Body of pancreas (tissue), 4 donors: Measurements from ENCODE around the gene TBC1D22B. TPM values are rescaled to one million over a fixed set of nuclear protein-coding genes. Genes with fewer than 3 reads are reported as not detected.
A peak's percentile ranks its signal among the peaks of the same experiment; 100 is the strongest.

Experiments
- ATAC-seq: fragments of 150-250 bp; one replicate; pipeline ENCODE4 v1.9.1; 2016
- DNase-seq, 4 donors: peaks; one replicate each; pipeline ENCODE4 v3.0.0-alpha.2; 2019
- H3K27ac ChIP-seq, 4 donors: fragments of 200-600 bp; sonication (generic); 1 replicate in 3 of 4; 2 replicates in 1 of 4; pipeline versions ENCODE4 v1.5.1 to v1.6.1; 2016 to 2019; ENCODE audit warnings: mild to moderate bottlenecking in 1 of 4, mixed read lengths in 1 of 4, moderate library complexity in 1 of 4
- H3K27me3 ChIP-seq, 2 donors: fragments of 200-600 bp; sonication (generic); one replicate each; pipeline ENCODE4 v1.6.0; 2016; ENCODE audit warnings: mild to moderate bottlenecking in 1 of 2
- H3K36me3 ChIP-seq, 2 donors: fragments of 200-600 bp; sonication (generic); replicated peaks in 1 of 2; 2 replicates each; pipeline ENCODE4 v1.5.1; 2016; ENCODE audit warnings: low read depth in 2 of 2; ENCODE audit not compliant: insufficient read depth in 1 of 2
- H3K4me1 ChIP-seq: fragments of 200-600 bp; sonication (generic); one replicate; pipeline ENCODE4 v1.6.0; 2016
- H3K4me3 ChIP-seq, 2 donors: fragments of 200-600 bp; sonication (generic); 1 replicate in 1 of 2; 2 replicates in 1 of 2; pipeline ENCODE4 v1.5.1; 2016 to 2019
- H3K9me3 ChIP-seq, 3 donors: fragments of 200-600 bp; sonication (generic); 1 replicate in 2 of 3; 2 replicates in 1 of 3; pipeline ENCODE4 v1.5.1; 2016
- CTCF ChIP-seq, 7 experiments: fragments of 450-650 bp in 4 of 7; fragments of 200-600 bp in 3 of 7; sonication (generic) in 3 of 7; IDR thresholded peaks; one replicate each; pipeline ENCODE4 v1.5.1; 2016 to 2019; ENCODE audit warnings: antibody characterized with exemption in 7 of 7
- POLR2A ChIP-seq, 3 donors: fragments of 450-650 bp; IDR thresholded peaks; one replicate each; pipeline ENCODE4 v1.6.1; 2016; ENCODE audit warnings: antibody characterized with exemption in 3 of 3, mild to moderate bottlenecking in 2 of 3
- WGBS, 2 donors: methylation state at CpG; one replicate each; pipeline ENCODE4 v1.1.5; 2017; 5-methylcytosine and 5-hydroxymethylcytosine counted together
- intact Hi-C: fragments of 100-400 bp; cut with DNase I; formaldehyde crosslinking; loops from one replicate; pipeline ENCODE4 v1.15.1; 2023
- total RNA-seq, 2 donors: library from RNA; depleted of rRNA; stranded (reverse); fragments of >200 nt; gene quantifications; one replicate each; pipeline ENCODE4 v1.1.0, GENCODE V29; 2016

Gene TBC1D22B
- total RNA-seq, 2 donors from 2014 or later, result 8.0 to 8.2 TPM

- Histone ChIP-seq H3K27ac (no peak overlapping the region), H3K27me3 (no peaks in the 10 kb centered on the region), H3K4me1 (peaks cover 45% of the 10 kb centered on the region), H3K9me3 (no peaks in the 10 kb centered on the region), H3K4me3 (no peak overlapping the region), H3K36me3 (peaks cover 0 to 7% of the 10 kb centered on the region in 2 donors)
- WGBS, 2 donors, result 72 to 73% methylated on average over 9 of the region's 9 CpGs
- intact Hi-C loops, result no loop called here
- TF ChIP-seq POLR2A (IDR thresholded peaks at IDR 0.05), result no peak
- TF ChIP-seq CTCF (IDR thresholded peaks at IDR 0.05), result no peak
- ATAC-seq (no peak), DNase-seq (peak in 1 of 4 donors; percentile 16)
These were observed 22.0 kb downstream of the TBC1D22B start for GRCh38 chr6:37279366-37280134.

GRCh38 chr6:37280162-37280887, 22.8 kb downstream of the TBC1D22B start:
- 77 to 88% methylated on average over 6 to 8 of the region's 8 CpGs for WGBS, 2 donors
- intact Hi-C loops, result no loop called here
- H3K27me3 ChIP-seq, result no peaks in the 10 kb centered on the region
- H3K27ac ChIP-seq, result no peak overlapping the region
- DNase-seq (no peak), ATAC-seq (no peak)
- peaks cover 45% of the 10 kb centered on the region for H3K4me1 ChIP-seq
- no peaks in the 10 kb centered on the region for H3K9me3 ChIP-seq
- no peak overlapping the region for H3K4me3 ChIP-seq
- no peak for TF ChIP-seq CTCF (IDR thresholded peaks at IDR 0.05)
- no peak for TF ChIP-seq POLR2A (IDR thresholded peaks at IDR 0.05)
- H3K36me3 ChIP-seq, result peaks cover 0 to 10% of the 10 kb centered on the region in 2 donors

DNA sequence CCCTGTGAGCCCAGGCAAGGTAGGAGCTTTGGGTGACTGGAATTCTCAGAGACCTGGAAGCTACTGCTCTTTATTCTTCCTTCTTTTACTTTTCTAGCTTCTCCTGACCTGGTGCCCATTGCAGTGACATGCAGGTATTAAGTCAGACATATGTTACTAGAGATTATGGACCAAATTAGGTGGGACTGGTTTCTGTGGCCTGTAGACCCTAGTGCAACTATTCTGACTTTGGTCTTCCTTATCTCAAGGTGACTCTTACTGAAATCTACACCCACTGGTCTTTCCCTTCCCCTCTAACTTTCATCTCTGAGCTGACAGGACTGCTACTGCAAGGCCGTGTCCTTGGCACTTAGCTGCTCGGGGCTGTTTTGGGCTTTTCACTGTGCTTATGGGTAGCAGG, 24.8 kb downstream of the TBC1D22B start:
- ATAC-seq, result no peak
- H3K9me3 ChIP-seq, result no peaks in the 10 kb centered on the region
- H3K4me3 ChIP-seq, result no peak overlapping the region
- no peaks in the 10 kb centered on the region for H3K27me3 ChIP-seq
- TF ChIP-seq POLR2A (IDR thresholded peaks at IDR 0.05), result no peak
- TF ChIP-seq CTCF (IDR thresholded peaks at IDR 0.05), result no peak
- WGBS, 2 donors, result 65 to 87% methylated on average over 2 of the region's 2 CpGs
- no peak overlapping the region for H3K27ac ChIP-seq
- H3K4me1 ChIP-seq, result peaks cover 28% of the 10 kb centered on the region
- peaks cover 0 to 10% of the 10 kb centered on the region in 2 donors for H3K36me3 ChIP-seq
- intact Hi-C loops, result no loop called here
- no peak for DNase-seq

DNA sequence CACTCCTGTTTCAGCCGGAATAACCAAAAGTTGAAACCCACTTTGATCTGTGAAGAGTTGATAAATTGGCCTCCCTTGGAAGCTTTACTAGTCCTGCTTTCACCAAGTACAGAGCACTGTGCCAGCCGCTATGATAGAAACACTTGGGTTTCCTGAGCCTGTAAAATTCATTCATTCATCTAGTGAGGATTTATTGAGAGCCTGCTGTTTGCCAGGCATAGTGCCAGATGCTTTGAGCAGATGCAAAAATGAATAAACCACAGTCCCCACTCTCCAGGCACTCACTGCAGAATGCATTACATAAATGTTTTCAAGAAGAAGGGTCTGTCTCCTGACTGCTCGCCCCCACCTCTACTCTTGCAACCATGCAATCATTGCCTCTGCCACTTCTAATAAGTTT, 25.7 kb downstream of the TBC1D22B start:
- intact Hi-C loops, result no loop called here
- Histone ChIP-seq H3K27ac (peak overlapping the region in 1 of 4 donors; percentile 14), H3K27me3 (no peaks in the 10 kb centered on the region), H3K36me3 (peaks cover 0 to 10% of the 10 kb centered on the region in 2 donors), H3K9me3 (no peaks in the 10 kb centered on the region), H3K4me3 (no peak overlapping the region), H3K4me1 (peaks cover 23% of the 10 kb centered on the region)
- DNase-seq, result no peak
- 55 to 59% methylated on average over 3 of the region's 3 CpGs for WGBS, 2 donors
- ATAC-seq, result no peak
- TF ChIP-seq CTCF (IDR thresholded peaks at IDR 0.05) (no peak), POLR2A (IDR thresholded peaks at IDR 0.05) (no peak)
